Panc1 (cell line): Measurements from ENCODE around the gene THEMIS2. TPM values are rescaled to one million over a fixed set of nuclear protein-coding genes. Genes with fewer than 3 reads are reported as not detected.

Experiments used
- ATAC-seq: fragments of 200-7000 bp; cut with Tn5 transposase; 2 replicates; pipeline ENCODE4 v1.9.1; 2020; ENCODE audit warnings: mild to moderate bottlenecking, moderate library complexity
- BruUV-seq: library from RNA; stranded (reverse); fragments of 400-500 nt; replicated peaks from 2 replicates; lab custom pipeline; 2021; lab: Mats Ljungman, UMichigan
- CTCF ChIA-PET: fragments of 300-600 bp; sonication (Branson Sonifier 250); formaldehyde crosslinking; loops from one replicate; lab custom pipeline; 2022; ENCODE audit warnings: antibody characterized with exemption; lab: Charles Lee
- POLR2A ChIA-PET: fragments of 300-600 bp; sonication (Branson Sonifier 250); formaldehyde crosslinking; loops from one replicate; lab custom pipeline; 2022; ENCODE audit warnings: antibody characterized with exemption; lab: Charles Lee
- DNase-seq: peaks from one replicate; pipeline ENCODE4 v3.0.0-alpha.2; 2010; ENCODE audit warnings: low read depth, low spot score
- H3K27ac ChIP-seq: 2 replicates; pipeline ENCODE4 v1.5.1; 2011; ENCODE audit warnings: mild to moderate bottlenecking, low read length, inconsistent platforms
- H3K27me3 ChIP-seq: fragments of 200-500 bp; sonication (Bioruptor generic); 2 replicates; pipeline ENCODE4 v1.6.0; 2014; ENCODE audit warnings: low read length, inconsistent platforms; ENCODE audit not compliant: control insufficient read depth, insufficient read depth
- H3K36me3 ChIP-seq: fragments of 200-500 bp; sonication (Bioruptor generic); 2 replicates; pipeline ENCODE4 v1.5.1; 2014; ENCODE audit warnings: inconsistent platforms, mild to moderate bottlenecking, low read length, moderate library complexity; ENCODE audit not compliant: control insufficient read depth, insufficient read depth
- H3K4me1 ChIP-seq: 2 replicates; pipeline ENCODE4 v1.5.1; 2011; ENCODE audit warnings: inconsistent platforms, mild to moderate bottlenecking, low read length, moderate library complexity; ENCODE audit not compliant: control insufficient read depth, insufficient read depth
- H3K4me3 ChIP-seq, 2 experiments: 2 replicates each; pipeline ENCODE4 v1.5.1; 2011 to 2012; ENCODE audit warnings: low read depth in 2 of 2, low read length in 2 of 2, mild to moderate bottlenecking in 2 of 2, inconsistent platforms in 1 of 2, moderate library complexity in 1 of 2
- H3K9me3 ChIP-seq: fragments of 200-500 bp; sonication (Bioruptor generic); 2 replicates; pipeline ENCODE4 v1.5.1; 2014; ENCODE audit warnings: low read depth, mild to moderate bottlenecking, inconsistent platforms, low read length, moderate library complexity; ENCODE audit not compliant: control insufficient read depth, insufficient read depth
- CTCF ChIP-seq: fragments of 450-650 bp; IDR thresholded peaks from 2 replicates; pipeline ENCODE4 v1.5.1; 2017; ENCODE audit warnings: mild to moderate bottlenecking
- POLR2AphosphoS5 ChIP-seq: IDR thresholded peaks from 2 replicates; pipeline ENCODE4 v1.6.1; 2012; ENCODE audit warnings: mild to moderate bottlenecking, low read depth, low read length, moderate library complexity
- REST ChIP-seq, 2 experiments: IDR thresholded peaks; 2 replicates each; pipeline ENCODE4 v1.6.1; 2011 to 2012; ENCODE audit warnings: low read depth in 2 of 2, control low read depth in 1 of 2, low read length in 1 of 2, mild to moderate bottlenecking in 1 of 2, moderate library complexity in 1 of 2; ENCODE audit not compliant: insufficient read depth in 1 of 2
- SIN3A ChIP-seq: IDR thresholded peaks from 2 replicates; pipeline ENCODE4 v1.6.1; 2012; ENCODE audit warnings: low read depth, mild to moderate bottlenecking, low read length, moderate library complexity, borderline replicate concordance; ENCODE audit not compliant: insufficient read depth
- TCF7L2 ChIP-seq: IDR thresholded peaks from 2 replicates; pipeline ENCODE4 v1.6.1; 2011; ENCODE audit warnings: mild to moderate bottlenecking, low read depth, low read length, inconsistent platforms
- in situ Hi-C: cut with HindIII; loops from 2 replicates; pipeline ENCODE4 v1.10.0; 2016; ENCODE audit warnings: low sequenced_read_pairs, low pct_unique_long_range_greater_than_20kb
- intact Hi-C: fragments of 100-400 bp; cut with micrococcal nuclease; formaldehyde crosslinking; loops from one replicate; pipeline ENCODE4 v1.10.0; 2022; ENCODE audit not compliant: unreplicated experiment
- total RNA-seq: library from RNA; stranded (reverse); gene quantifications from one replicate; pipeline ENCODE4 v1.2.1, GENCODE V29; 2021; ENCODE audit not compliant: unreplicated experiment

Gene THEMIS2
- total RNA-seq, 1 experiment from 2014 or later: 4.2 TPM

- in situ Hi-C loops: no loop called here
- DNase-seq (no peak), ATAC-seq (no peak)
Measured at GRCh38 chr1:27928216-27928954, 56.0 kb downstream of the THEMIS2 start.

GRCh38 chr1:27931184-27931583 lies 58.8 kb downstream of the THEMIS2 start:
- Histone ChIP-seq H3K4me1 (peaks cover 12% of the 10 kb centered on the region), H3K4me3 (no peak overlapping the region), H3K27me3 (no peaks in the 10 kb centered on the region), H3K9me3 (no peaks in the 10 kb centered on the region), H3K36me3 (no peaks in the 10 kb centered on the region), H3K27ac (no peak overlapping the region)
- DNase-seq (no peak), ATAC-seq (no peak)
- in situ Hi-C loops (no loop called here), intact Hi-C loops (no loop called here)
- no peak for TF ChIP-seq TCF7L2
- TF ChIP-seq SIN3A: no peak
- no peak for TF ChIP-seq POLR2AphosphoS5
- no peak for TF ChIP-seq REST (IDR thresholded peaks at IDR 0.05; ENCODE audit: insufficient read depth in 1 of 2, low read depth in 2 of 2, low read length in 1 of 2)
- no peak for TF ChIP-seq CTCF
- POLR2A ChIA-PET: no interaction called here
- CTCF ChIA-PET: no interaction called here
- no TSS peak for BruUV-seq

More at GRCh38 chr1:27928216-27928954, 56.0 kb downstream of the THEMIS2 start:
- no peaks in the 10 kb centered on the region for H3K9me3 ChIP-seq
- H3K27me3 ChIP-seq: no peaks in the 10 kb centered on the region
- H3K36me3 ChIP-seq: no peaks in the 10 kb centered on the region
- ChIA-PET CTCF (interaction anchor here (0.7 kb wide), 1 partner anchor 87 kb away, joined by 5 read pairs; no protein-coding TSS in a partner anchor), POLR2A (no interaction called here)
- no peak overlapping the region for H3K4me3 ChIP-seq
- H3K4me1 ChIP-seq: no peaks in the 10 kb centered on the region
- BruUV-seq: no TSS peak
- H3K27ac ChIP-seq: no peak overlapping the region
- intact Hi-C loops: no loop called here
- no peak for TF ChIP-seq TCF7L2

- POLR2A ChIA-PET: no interaction called here
- CTCF ChIA-PET: no interaction called here
- ATAC-seq (no peak), DNase-seq (no peak)
- TF ChIP-seq REST (IDR thresholded peaks at IDR 0.05; ENCODE audit: insufficient read depth in 1 of 2, low read depth in 2 of 2, low read length in 1 of 2) (no peak), SIN3A (no peak), TCF7L2 (no peak), CTCF (no peak), POLR2AphosphoS5 (no peak)
- Histone ChIP-seq H3K4me3 (no peak overlapping the region), H3K36me3 (no peaks in the 10 kb centered on the region), H3K9me3 (no peaks in the 10 kb centered on the region), H3K27ac (no peak overlapping the region), H3K27me3 (no peaks in the 10 kb centered on the region), H3K4me1 (peaks cover 12% of the 10 kb centered on the region)
- in situ Hi-C loops (no loop called here), intact Hi-C loops (no loop called here)
- no TSS peak for BruUV-seq
Measured at GRCh38 chr1:27931759-27932158, 59.4 kb downstream of the THEMIS2 start.
